GM21717 (cell line): ENCODE measurements around the gene HPN.

Experiments used
- ATAC-seq: cut with Tn5 transposase; IDR thresholded peaks from one replicate; pipeline ENCODE4 v1.9.1; 2021; ENCODE audit warnings: mild to moderate bottlenecking, moderate library complexity; ENCODE audit not compliant: unreplicated experiment

The HPN gene

GRCh38 chr19:35060160-35060855, 18.8 kb downstream of the HPN start:
- ATAC-seq, result no peak

GRCh38 chr19:35061583-35062373, 20.3 kb downstream of the HPN start:
- ATAC-seq, result no peak

GRCh38 chr19:35062942-35063341, 21.4 kb downstream of the HPN start:
- no peak for ATAC-seq

- ATAC-seq, result no peak
These were observed 22.7 kb downstream of the HPN start for GRCh38 chr19:35063940-35064818.

GRCh38 chr19:35065574-35065973, 24.1 kb downstream of the HPN start:
- ATAC-seq, result no peak

GRCh38 chr19:35066121-35066520, 24.6 kb downstream of the HPN start:
- no peak for ATAC-seq

DNA sequence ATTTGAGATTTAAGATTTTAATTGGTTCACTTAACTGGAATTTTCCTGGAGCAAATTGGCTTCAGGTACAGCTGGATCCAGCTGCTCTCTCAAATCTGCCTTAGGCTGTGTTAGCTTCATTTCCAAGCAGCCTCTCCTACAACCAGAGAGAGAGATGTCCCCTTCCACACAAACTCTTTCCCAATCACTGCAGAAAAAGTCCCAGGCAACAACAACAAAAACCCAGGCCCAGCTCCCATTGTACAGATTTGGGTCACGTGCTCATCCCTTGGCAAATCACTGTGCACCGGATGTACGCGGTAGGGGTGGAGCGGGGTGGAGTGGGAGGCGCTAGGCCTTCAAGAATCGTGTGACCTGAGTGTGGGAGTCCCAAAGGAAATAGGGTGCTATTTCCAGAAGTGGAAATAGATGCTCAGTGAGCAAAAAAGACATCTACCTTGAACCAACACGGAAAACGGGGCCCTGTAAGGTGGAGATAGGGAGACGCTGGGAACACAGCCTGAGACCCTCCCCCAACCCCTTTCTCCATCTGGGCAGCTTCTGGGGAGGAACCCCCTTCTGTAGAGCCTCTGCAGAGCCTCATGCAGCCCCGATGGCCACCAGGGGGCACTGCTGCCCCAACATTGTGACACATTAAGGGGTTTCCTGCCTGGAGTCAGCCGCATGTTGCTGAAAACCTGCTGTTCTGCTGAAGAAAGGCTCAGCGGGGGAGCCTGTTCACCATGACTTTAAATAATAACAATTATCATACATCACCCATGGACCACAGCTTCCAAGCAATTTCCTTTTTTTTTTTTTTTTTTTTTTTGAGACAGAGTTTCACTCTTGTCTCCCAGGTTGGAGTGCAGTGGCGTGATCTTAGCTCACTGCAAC, 25.4 kb downstream of the HPN start:
- ATAC-seq, result no peak

DNA sequence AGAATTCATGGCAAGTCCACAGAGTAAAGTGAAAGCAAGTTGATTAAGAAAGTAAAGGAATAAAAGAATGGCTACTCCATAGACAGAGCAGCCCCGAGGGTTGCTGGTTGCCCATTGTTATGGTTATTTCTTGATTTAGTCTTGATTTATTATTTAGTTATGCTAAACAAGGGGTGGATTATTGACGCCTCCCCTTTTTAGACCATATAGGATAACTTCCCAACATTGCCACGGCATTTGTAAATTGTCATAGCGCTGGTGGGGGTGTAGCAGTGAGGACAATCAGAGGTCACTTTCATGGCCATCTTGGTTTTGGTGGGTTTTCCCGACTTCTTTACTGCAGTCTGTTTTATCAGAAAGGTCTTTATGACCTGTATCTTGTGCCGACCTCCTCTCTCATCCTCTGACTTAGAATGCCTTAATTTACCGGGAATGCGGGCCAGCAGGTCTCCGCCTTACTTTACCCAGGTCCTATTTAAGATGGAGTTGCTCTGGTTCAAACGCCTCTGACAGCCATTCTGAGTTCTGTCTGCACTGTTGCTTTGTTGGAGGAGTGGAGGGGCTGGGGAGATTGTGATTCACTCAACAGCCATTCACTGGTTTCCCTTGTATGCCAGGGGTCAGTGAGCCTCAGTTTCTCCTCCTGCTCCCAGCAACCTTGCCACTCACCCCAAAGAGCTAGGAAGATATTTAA, 27.6 kb downstream of the HPN start:
- no peak for ATAC-seq

DNA sequence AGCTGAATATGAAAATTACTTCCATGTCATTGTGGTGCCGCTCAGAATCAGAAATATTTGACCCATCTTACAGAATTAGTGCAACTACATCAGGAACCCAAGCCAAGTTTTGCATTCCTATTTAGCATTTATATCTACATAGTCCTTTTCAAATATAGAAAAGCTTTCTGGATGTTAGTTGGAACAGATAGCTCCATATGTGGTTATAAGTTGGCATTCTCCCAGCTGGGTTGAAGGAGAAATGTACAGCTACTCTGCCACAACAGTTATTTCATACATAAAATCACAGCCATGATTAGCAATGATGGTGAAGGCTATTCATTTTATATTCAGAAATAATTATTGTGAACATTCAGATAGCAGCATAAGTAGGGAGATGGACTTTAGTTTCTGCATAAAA, 28.2 kb downstream of the HPN start:
- no peak for ATAC-seq

DNA sequence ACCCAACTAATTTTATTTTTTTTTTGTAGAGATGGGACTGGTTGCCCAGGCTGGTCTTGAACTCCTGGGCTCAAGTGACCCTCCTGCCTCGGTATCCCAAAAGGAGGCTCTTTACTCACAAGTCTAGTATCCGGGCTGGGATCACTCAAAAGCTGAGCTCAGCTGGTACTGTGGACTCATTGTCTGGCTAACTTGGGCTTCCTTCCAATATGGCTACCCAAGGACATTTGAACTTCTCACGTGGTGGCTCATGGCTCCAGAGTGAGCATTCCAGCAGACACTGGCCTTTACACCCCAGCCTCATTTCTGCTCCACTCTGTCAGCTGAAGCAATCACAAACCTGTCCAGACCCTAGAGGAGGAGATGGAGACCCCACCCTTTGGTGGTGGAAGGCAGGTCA, 28.9 kb downstream of the HPN start:
- no peak for ATAC-seq

GRCh38 chr19:35073516-35073915, 32.0 kb downstream of the HPN start:
- ATAC-seq, result no peak

DNA sequence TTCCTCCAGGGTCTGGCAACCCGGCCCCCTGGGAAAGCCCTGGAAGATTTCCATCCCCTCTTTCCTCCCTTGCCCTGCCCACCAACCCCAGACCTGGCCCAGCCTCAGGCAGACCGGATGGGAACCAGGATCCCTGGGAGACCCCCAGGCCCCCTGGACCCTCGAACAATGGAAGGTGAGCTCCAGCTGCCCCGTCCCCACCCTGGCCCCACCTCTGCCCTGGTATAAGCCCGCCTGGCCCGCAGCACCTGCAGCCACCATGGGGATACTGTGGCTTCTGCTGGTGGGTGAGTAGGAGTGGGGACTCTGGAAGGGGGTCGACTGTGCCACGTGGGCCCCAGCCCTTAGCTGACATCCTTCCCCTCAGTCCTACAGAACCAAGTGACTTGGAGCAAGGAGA, 32.4 kb downstream of the HPN start:
- no peak for ATAC-seq

GRCh38 chr19:35074426-35075201, 33.1 kb downstream of the HPN start:
- no peak for ATAC-seq

GRCh38 chr19:35075202-35076025, 33.9 kb downstream of the HPN start:
- no peak for ATAC-seq

- ATAC-seq, result no peak
These were observed 34.5 kb downstream of the HPN start for GRCh38 chr19:35076026-35076370.

DNA sequence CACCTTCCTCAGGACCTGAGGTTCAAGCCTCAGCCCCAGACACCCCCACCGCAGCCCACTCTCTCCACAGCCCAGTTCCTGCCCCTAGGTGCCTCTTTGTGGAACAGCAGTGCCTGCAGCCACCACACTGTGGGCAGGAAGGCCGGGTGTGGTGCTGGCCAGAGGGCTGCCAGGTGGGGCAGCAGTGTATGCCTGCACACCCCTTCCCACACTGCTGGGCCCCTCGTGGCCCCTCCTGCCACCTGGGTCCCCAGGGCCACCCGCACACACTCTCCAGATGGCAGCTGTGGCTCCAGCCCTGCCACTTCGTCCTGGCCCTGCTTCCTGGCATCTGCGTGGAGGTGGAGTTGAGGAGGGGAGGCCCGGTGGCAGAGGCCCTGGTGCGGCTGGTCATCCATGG, 35.1 kb downstream of the HPN start:
- no peak for ATAC-seq

DNA sequence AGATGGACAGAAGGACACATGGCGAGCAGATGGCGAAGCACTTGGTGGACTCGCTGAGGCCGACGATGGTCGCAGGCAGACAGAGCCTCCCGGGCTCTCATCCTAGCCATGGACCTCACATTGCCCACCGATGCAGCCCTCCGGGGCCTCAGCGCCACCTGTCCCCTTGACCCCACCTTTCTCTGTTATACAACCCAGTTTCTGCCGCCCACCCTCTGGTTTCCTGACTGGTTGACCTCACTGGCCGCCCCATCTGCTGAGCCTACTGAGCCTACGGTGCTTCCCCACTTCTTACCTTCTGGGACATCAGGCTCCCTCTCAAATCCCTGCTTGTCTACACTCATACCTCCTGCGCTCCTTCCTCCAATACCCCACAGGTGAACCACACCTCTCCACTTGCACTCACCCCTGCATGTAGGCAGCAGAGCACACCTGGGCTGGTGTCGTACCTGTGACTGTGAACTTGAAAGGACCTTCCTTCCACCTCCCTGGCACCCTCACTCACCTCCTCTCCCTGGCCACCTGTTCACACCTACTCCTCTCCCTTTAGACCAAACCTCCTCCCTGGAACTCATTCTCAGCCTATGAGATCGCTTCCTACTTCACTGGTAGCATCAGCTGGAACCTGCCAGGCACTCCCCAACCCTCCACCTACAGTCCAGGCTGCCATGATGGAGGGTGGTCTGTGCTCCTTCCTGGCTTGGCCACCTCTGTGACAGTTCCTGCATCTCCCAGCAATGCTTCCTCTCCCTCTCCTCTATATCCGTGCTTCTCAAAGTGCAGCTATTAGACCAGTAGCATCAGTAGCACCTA, 36.1 kb downstream of the HPN start:
- ATAC-seq, result no peak

DNA sequence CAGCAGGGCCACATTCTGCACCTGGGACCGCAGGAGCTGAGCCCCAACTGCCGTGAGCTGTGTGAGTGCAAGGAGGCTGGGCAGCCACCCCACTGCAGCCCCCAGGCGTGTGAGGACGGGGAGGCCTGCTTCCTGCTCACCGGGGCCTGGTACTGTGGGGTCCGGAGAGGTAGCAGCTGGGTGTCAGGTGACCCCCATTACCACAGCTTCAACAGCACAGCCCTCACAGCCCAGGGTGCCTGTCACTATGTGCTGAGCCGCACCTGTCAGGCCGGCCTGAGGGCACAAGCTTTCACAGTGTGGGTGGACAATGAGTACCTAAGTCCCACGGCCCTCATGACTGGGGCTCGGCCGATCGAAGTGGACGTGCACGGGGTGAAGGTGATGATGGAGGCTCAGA, 38.3 kb downstream of the HPN start:
- no peak for ATAC-seq
